Heart right ventricle (tissue), 16 donors: ENCODE results near the gene BCL2. TPM values are rescaled to one million over a fixed set of nuclear protein-coding genes. Genes with fewer than 3 reads are reported as not detected.

Experiments
- ATAC-seq, 8 donors: fragments of 200-7000 bp; cut with Tn5 transposase; one replicate each; pipeline ENCODE4 v1.9.1; 2020; ENCODE audit warnings: mild to moderate bottlenecking in 8 of 8, moderate library complexity in 8 of 8, moderate number of reproducible peaks in 1 of 8
- DNase-seq, 2 donors: peaks; one replicate each; pipeline ENCODE4 v3.0.0-alpha.2; 2020
- H3K27ac ChIP-seq, 10 donors: fragments of 200-600 bp; sonication (generic) in 2 of 10; one replicate each; pipeline versions ENCODE4 v1.5.0 to v1.8.0; 2020 to 2022; ENCODE audit warnings: mild to moderate bottlenecking in 3 of 10
- H3K27me3 ChIP-seq, 7 donors: fragments of 200-600 bp; one replicate each; pipeline ENCODE4 v1.8.0; 2021 to 2022; ENCODE audit warnings: mild to moderate bottlenecking in 2 of 7
- H3K36me3 ChIP-seq, 9 donors: fragments of 200-600 bp; sonication (generic) in 1 of 9; one replicate each; pipeline versions ENCODE4 v1.5.0 to v1.8.0; 2020 to 2022; ENCODE audit warnings: mild to moderate bottlenecking in 2 of 9
- H3K4me1 ChIP-seq, 9 donors: fragments of 200-600 bp; sonication (generic) in 1 of 9; one replicate each; pipeline versions ENCODE4 v1.5.0 to v1.8.0; 2020 to 2022; ENCODE audit warnings: mild to moderate bottlenecking in 4 of 9
- H3K4me3 ChIP-seq, 10 donors: fragments of 200-600 bp; sonication (generic) in 2 of 10; one replicate each; pipeline versions ENCODE4 v1.5.0 to v1.8.0; 2020 to 2022; ENCODE audit warnings: mild to moderate bottlenecking in 7 of 10, moderate library complexity in 2 of 10
- H3K9me3 ChIP-seq, 11 donors: fragments of 200-600 bp in 10 of 11; sonication (generic) in 2 of 11; one replicate each; pipeline versions ENCODE4 v1.5.0 to v1.8.0; 2013 to 2022; ENCODE audit warnings: mild to moderate bottlenecking in 2 of 11, control low read depth in 1 of 11, moderate library complexity in 1 of 11
- CTCF ChIP-seq, 9 donors: fragments of 200-600 bp; sonication (generic) in 2 of 9; IDR thresholded peaks; one replicate each; pipeline versions ENCODE4 v1.5.0 to v1.8.0; 2021 to 2022; ENCODE audit warnings: antibody characterized with exemption in 9 of 9, mild to moderate bottlenecking in 5 of 9, moderate library complexity in 1 of 9
- WGBS, 2 donors: extraction: QIAGEN DNeasy Blood & Tissue Kit; methylation state at CpG; one replicate each; pipeline ENCODE4 v1.1.7; 2013; ENCODE audit warnings: inconsistent platforms in 1 of 2; 5-methylcytosine and 5-hydroxymethylcytosine counted together
- intact Hi-C, 10 donors: fragments of 100-400 bp; cut with DNase I; formaldehyde crosslinking; loops; one replicate each; pipeline versions ENCODE4 v1.11.1 to v1.14.2; 2022
- polyA plus RNA-seq, 2 donors: library from polyadenylated mRNA; stranded (reverse); fragments of 200-250 nt; gene quantifications; one replicate each; pipeline ENCODE4 v1.2.3, GENCODE V29; 2013
- total RNA-seq, 10 donors: library from RNA; stranded (reverse); fragmentation: NEBNext Ultra II Directional in 3 of 10; extraction: Animal tissue kit (Norgen Biotek cat#: 25700) in 3 of 10; gene quantifications; one replicate each; pipeline versions ENCODE4 v1.2.1 to v1.2.4, GENCODE V29; 2021 to 2023
- donor health status: Arrhythmogenic right ventricular cardiomyopathy.
- donor health status: ischemic (EF 13 %, LVEDD 7.1; RV severe dilation, severe dysfunction).
- donor health status: healthy with polysubstance abuse.
- donor health status: DM: no; HTN: yes; CAD: no.
- donor health status: DM: no; HTN: no; CAD: no.
- donor health status: ischemic (EF 25% LVEDD 6.9; RV normal size, moderate dysfunction).
- donor health status: ischemic (EF 25% LVEDD 5.7; RV mildly dilated, moderate dysfunction).
- donor health status: healthy.
- donor health status: DM: yes; HTN: yes; CAD: no.
- donor health status: Ischemic cardiomyopathy.
- donor health status: ischemic (EF 35%, LVEDD 5.7; RV mildly dilated, moderate dysfunction).
- donor health status: nonischemic (EF 11% LVEDD 7.7; RV severe dilation, severe dysfunction).
- donor health status: DM: yes; HTN: yes; CAD: no.
- donor health status: PGD.
- donor health status: ischemic (EF 29% LVEDD 5.4; RV normal size, mild dysfunction).
- donor health status: nonischemic (EF 23%, LVEDD 6.1; RV moderate dilation, normal function).

Gene BCL2
- total and polyA plus RNA-seq, 12 donors = 1.5 to 23.1 (median 9.6) TPM

- intact Hi-C loops = no loop called here
- DNase-seq (no peak), ATAC-seq (no peak)
- Histone ChIP-seq H3K36me3 (no peaks in the 10 kb centered on the region), H3K4me3 (no peak overlapping the region), H3K27ac (peak overlapping the region in 2 of 10 donors; percentile 16 to 36), H3K4me1 (peaks cover 0 to 78% (median 39%) of the 10 kb centered on the region in 9 donors), H3K27me3 (no peaks in the 10 kb centered on the region), H3K9me3 (no peaks in the 10 kb centered on the region)
- no peak for TF ChIP-seq CTCF (IDR thresholded peaks at IDR 0.05)
- 65 to 91% methylated on average over 3 of the region's 3 CpGs for WGBS, 2 donors
Observed at GRCh38 chr18:63303547-63303946, 16.0 kb downstream of the BCL2 start.

- no peak overlapping the region for H3K4me3 ChIP-seq
- no peak for TF ChIP-seq CTCF (IDR thresholded peaks at IDR 0.05)
- H3K27ac ChIP-seq = peak overlapping the region in 4 of 10 donors; percentile 16 to 51 (median 22)
- 61 to 62% methylated on average over 5 of the region's 5 CpGs for WGBS, 2 donors
- no peak for DNase-seq
- intact Hi-C loops = no loop called here
- H3K4me1 ChIP-seq = peaks cover 0 to 78% (median 42%) of the 10 kb centered on the region in 9 donors
- H3K27me3 ChIP-seq = no peaks in the 10 kb centered on the region
- H3K36me3 ChIP-seq = no peaks in the 10 kb centered on the region
- no peak for ATAC-seq
- H3K9me3 ChIP-seq = no peaks in the 10 kb centered on the region
Observed at GRCh38 chr18:63302636-63303405, 16.7 kb downstream of the BCL2 start.

- H3K36me3 ChIP-seq = no peaks in the 10 kb centered on the region
- H3K27me3 ChIP-seq = no peaks in the 10 kb centered on the region
- no peak for TF ChIP-seq CTCF (IDR thresholded peaks at IDR 0.05)
- DNase-seq = no peak
- H3K4me1 ChIP-seq = peaks cover 0 to 78% (median 37%) of the 10 kb centered on the region in 9 donors
- 59 to 69% methylated on average over 4 of the region's 4 CpGs for WGBS, 2 donors
- H3K9me3 ChIP-seq = no peaks in the 10 kb centered on the region
- intact Hi-C loops = no loop called here
- H3K27ac ChIP-seq = peak overlapping the region in 4 of 10 donors; percentile 16 to 51 (median 34)
- ATAC-seq = peak in 1 of 8 donors; percentile 48
- H3K4me3 ChIP-seq = no peak overlapping the region
Observed at GRCh38 chr18:63302220-63302619, 17.3 kb downstream of the BCL2 start.

- Histone ChIP-seq H3K9me3 (no peaks in the 10 kb centered on the region), H3K4me3 (no peak overlapping the region), H3K36me3 (no peaks in the 10 kb centered on the region), H3K27ac (peak overlapping the region in 3 of 10 donors; percentile 16 to 51 (median 51)), H3K4me1 (peaks cover 0 to 70% (median 29%) of the 10 kb centered on the region in 9 donors), H3K27me3 (no peaks in the 10 kb centered on the region)
- intact Hi-C loops = no loop called here
- DNase-seq (peak in 1 of 2 donors; percentile 30), ATAC-seq (peak in 5 of 8 donors; percentile 34 to 76 (median 54))
- WGBS, 2 donors = 75 to 84% methylated on average over 9 of the region's 9 CpGs
- TF ChIP-seq CTCF (IDR thresholded peaks at IDR 0.05) = no peak
Observed at GRCh38 chr18:63301434-63301833, 18.1 kb downstream of the BCL2 start.
